ENCODE measurements around the gene CD2AP.

DNA sequence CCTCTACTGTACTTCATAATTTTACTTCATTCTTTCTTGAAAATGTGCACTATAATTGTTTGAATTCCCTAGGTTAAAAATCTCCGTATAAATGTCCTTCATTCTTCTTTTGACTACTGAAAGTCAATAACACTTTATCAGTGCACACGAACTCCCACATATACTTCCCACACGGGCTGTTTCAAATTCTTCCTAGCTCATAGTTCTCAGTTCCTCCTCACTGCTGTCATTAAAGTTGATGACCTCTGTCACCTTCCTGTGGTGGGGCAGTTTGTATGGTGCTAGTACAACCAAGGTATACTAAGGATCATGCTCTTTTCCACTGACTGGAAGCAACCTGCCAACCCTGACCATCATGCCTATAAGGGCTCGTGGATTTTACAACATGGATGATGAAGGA is 40.0 kb upstream of the CD2AP start:
- TF ChIP-seq, protein P1, sequence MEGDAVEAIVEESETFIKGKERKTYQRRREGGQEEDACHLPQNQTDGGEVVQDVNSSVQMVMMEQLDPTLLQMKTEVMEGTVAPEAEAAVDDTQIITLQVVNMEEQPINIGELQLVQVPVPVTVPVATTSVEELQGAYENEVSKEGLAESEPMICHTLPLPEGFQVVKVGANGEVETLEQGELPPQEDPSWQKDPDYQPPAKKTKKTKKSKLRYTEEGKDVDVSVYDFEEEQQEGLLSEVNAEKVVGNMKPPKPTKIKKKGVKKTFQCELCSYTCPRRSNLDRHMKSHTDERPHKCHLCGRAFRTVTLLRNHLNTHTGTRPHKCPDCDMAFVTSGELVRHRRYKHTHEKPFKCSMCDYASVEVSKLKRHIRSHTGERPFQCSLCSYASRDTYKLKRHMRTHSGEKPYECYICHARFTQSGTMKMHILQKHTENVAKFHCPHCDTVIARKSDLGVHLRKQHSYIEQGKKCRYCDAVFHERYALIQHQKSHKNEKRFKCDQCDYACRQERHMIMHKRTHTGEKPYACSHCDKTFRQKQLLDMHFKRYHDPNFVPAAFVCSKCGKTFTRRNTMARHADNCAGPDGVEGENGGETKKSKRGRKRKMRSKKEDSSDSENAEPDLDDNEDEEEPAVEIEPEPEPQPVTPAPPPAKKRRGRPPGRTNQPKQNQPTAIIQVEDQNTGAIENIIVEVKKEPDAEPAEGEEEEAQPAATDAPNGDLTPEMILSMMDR (IDR thresholded peaks at IDR 0.05; ENCODE audit: insufficient read depth, low read length, poor library complexity, severe bottlenecking), result no peak
- TF ChIP-seq EZH2phosphoT487 (conservative IDR thresholded peaks at IDR 0.05; ENCODE audit: low read length), result no peak
